RWPE1 (cell line): ENCODE measurements around the gene REPIN1.
A peak's percentile ranks its signal among the peaks of the same experiment; 100 is the strongest.

Experiments used
- CTCF ChIA-PET: fragments of 350-600 bp; sonication (Branson Sonifier 250); formaldehyde crosslinking; extraction: SDS; loops from one replicate; lab custom pipeline; 2021; lab: Yijun Ruan, JAX
- POLR2A ChIA-PET: fragments of 400-600 bp; formaldehyde crosslinking; extraction: SDS; loops from one replicate; lab custom pipeline; 2020; ENCODE audit warnings: antibody characterized with exemption; ENCODE audit not compliant: low non-redundant PET; lab: Yijun Ruan, JAX
- DNase-seq: peaks from one replicate; pipeline ENCODE4 v3.0.0; 2012; ENCODE audit warnings: low spot score
- H3K27ac ChIP-seq: fragments of 450-650 bp; 2 replicates; pipeline ENCODE4 v1.5.1; 2017
- CTCF ChIP-seq: fragments of 450-650 bp; conservative IDR thresholded peaks from 2 replicates; pipeline ENCODE4 v1.5.1; 2017; ENCODE audit warnings: low read depth, mild to moderate bottlenecking

REPIN1 gene

GRCh38 chr7:150346922-150347321 is 21.7 kb upstream of the REPIN1 start:
- CTCF ChIA-PET: no interaction called here

GRCh38 chr7:150351587-150352194 is 16.9 kb upstream of the REPIN1 start:
- TF ChIP-seq CTCF: no peak
- ChIA-PET POLR2A (no interaction called here), CTCF (no interaction called here)
- DNase-seq: no peak
- no peak overlapping the region for H3K27ac ChIP-seq

More at GRCh38 chr7:150346922-150347321, 21.7 kb upstream of the REPIN1 start:
- POLR2A ChIA-PET: no interaction called here
- H3K27ac ChIP-seq: no peak overlapping the region
- no peak for DNase-seq
- TF ChIP-seq CTCF: no peak

GRCh38 chr7:150355666-150356059 is 13.0 kb upstream of the REPIN1 start:
- ChIA-PET POLR2A (no interaction called here), CTCF (interaction anchor here (0.6 to 0.7 kb wide), 2 partner anchors 19 to 730 kb away, joined by 3 to 4 read pairs; no protein-coding TSS in a partner anchor)
- no peak overlapping the region for H3K27ac ChIP-seq
- DNase-seq: no peak
- TF ChIP-seq CTCF: no peak

DNA sequence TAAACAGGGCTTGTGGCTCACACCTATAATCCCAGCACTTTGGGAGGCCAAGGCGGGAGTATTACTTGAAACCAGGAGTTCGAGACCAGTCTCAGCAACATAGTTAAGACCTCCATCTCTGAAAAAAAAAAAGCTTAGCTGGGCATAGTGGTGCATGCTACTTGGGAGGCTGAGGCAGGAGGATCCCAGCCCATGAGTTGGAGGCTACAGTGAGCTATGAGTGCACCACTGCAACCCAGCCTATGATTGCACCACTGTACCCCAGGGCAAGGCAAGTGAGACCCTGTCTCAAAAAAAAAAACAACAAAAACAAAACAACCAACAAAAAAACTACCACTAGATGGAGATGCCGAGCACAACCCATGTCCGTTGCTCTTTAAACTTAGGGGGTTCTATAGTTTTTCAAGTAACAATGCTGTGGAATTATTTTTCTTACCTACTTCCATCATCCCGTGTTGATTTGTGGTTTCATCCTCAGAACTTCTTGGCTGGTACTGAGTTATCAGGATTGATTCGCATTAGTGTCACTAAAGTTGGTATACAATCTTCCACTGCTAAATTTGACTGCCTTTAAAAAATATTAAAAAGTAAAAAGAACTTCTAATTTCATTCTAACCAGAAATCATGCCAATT is 12.2 kb upstream of the REPIN1 start:
- peak; percentile 86 for TF ChIP-seq CTCF
- CTCF ChIA-PET: interaction anchor here (0.5 to 0.7 kb wide), 2 partner anchors 11 to 18 kb away, joined by 3 to 4 read pairs; no protein-coding TSS in a partner anchor
- H3K27ac ChIP-seq: no peak overlapping the region
- DNase-seq: no peak
- POLR2A ChIA-PET: no interaction called here

GRCh38 chr7:150357270-150357669 is 11.4 kb upstream of the REPIN1 start:
- ChIA-PET POLR2A (no interaction called here), CTCF (no interaction called here)
- no peak overlapping the region for H3K27ac ChIP-seq
- no peak for TF ChIP-seq CTCF
- DNase-seq: no peak

- no peak for TF ChIP-seq CTCF
- H3K27ac ChIP-seq: no peak overlapping the region
- CTCF ChIA-PET: no interaction called here
- no peak for DNase-seq
- POLR2A ChIA-PET: no interaction called here
Observed at GRCh38 chr7:150357771-150358427, 10.7 kb upstream of the REPIN1 start.
